HepG2 (cell line): Measurements from ENCODE around the gene PCBP1. TPM values are rescaled to one million over a fixed set of nuclear protein-coding genes. Genes with fewer than 3 reads are reported as not detected.
A peak's percentile ranks its signal among the peaks of the same experiment; 100 is the strongest.

ENCODE experiments used
- BRCA1 ChIP-seq: sonication (generic); formaldehyde crosslinking; IDR thresholded peaks from 2 replicates; pipeline ENCODE4 v1.4.0; 2020; ENCODE audit warnings: missing genetic modification reagents
- EZH2 ChIP-seq: conservative IDR thresholded peaks from 2 replicates; pipeline ENCODE4 v1.6.1; 2012; ENCODE audit warnings: mild to moderate bottlenecking, low read depth, low read length, moderate library complexity
- FOXA1 ChIP-seq, 2 experiments: fragments of 450-650 bp in 1 of 2; sonication (generic) in 1 of 2; formaldehyde crosslinking in 1 of 2; IDR thresholded peaks; 2 replicates each; pipeline versions ENCODE4 v1.4.0 to v1.6.1; 2016 to 2020; ENCODE audit warnings: missing genetic modification reagents in 1 of 2
- GMEB2 ChIP-seq: IDR thresholded peaks from 2 replicates; pipeline ENCODE4 v1.6.1; 2016; ENCODE audit warnings: missing biosample characterization, missing genetic modification reagents, low read depth
- SPEN ChIP-seq: sonication (generic); formaldehyde crosslinking; IDR thresholded peaks from 2 replicates; pipeline ENCODE4 v1.5.1; 2020; ENCODE audit warnings: low read depth, mild to moderate bottlenecking, missing genetic modification reagents
- TCF7 ChIP-seq: sonication (generic); IDR thresholded peaks from 2 replicates; pipeline ENCODE4 v1.6.1; 2016; ENCODE audit warnings: antibody characterized with exemption, low read depth
- TFE3 ChIP-seq: IDR thresholded peaks from 2 replicates; pipeline ENCODE4 v1.6.1; 2016
- THRA ChIP-seq: sonication (generic); formaldehyde crosslinking; IDR thresholded peaks from 2 replicates; pipeline ENCODE4 v1.4.0; 2020; ENCODE audit warnings: missing genetic modification reagents, borderline replicate concordance
- ZBTB1 ChIP-seq: sonication (generic); formaldehyde crosslinking; IDR thresholded peaks from 2 replicates; pipeline ENCODE4 v1.4.0; 2020; ENCODE audit warnings: missing genetic modification reagents, borderline replicate concordance
- ZNF12 ChIP-seq: sonication (generic); formaldehyde crosslinking; IDR thresholded peaks from 2 replicates; pipeline ENCODE4 v1.5.0; 2020; ENCODE audit warnings: missing genetic modification reagents
- ZNF260 ChIP-seq: sonication (generic); formaldehyde crosslinking; IDR thresholded peaks from 2 replicates; pipeline ENCODE4 v1.4.0; 2020; ENCODE audit warnings: missing genetic modification reagents, low read depth, mild to moderate bottlenecking, borderline replicate concordance
- ZNF3 ChIP-seq: IDR thresholded peaks from 2 replicates; pipeline ENCODE4 v1.7.0; 2017; ENCODE audit warnings: inconsistent platforms
- ZNF354B ChIP-seq: sonication (generic); formaldehyde crosslinking; IDR thresholded peaks from 2 replicates; pipeline ENCODE4 v1.8.0; 2022; ENCODE audit warnings: mild to moderate bottlenecking, missing genetic modification reagents
- ZNF589 ChIP-seq: sonication (generic); formaldehyde crosslinking; conservative IDR thresholded peaks from 2 replicates; pipeline ENCODE4 v1.8.0; 2022; ENCODE audit warnings: mild to moderate bottlenecking, moderate library complexity, missing genetic modification reagents
- ZSCAN30 ChIP-seq: sonication (generic); formaldehyde crosslinking; IDR thresholded peaks from 2 replicates; pipeline ENCODE4 v1.5.0; 2020; ENCODE audit warnings: mild to moderate bottlenecking, missing genetic modification reagents
- polyA plus RNA-seq, 8 experiments: library from polyadenylated mRNA; depleted of rRNA in 3 of 8; stranded (reverse) in 7 of 8; unstranded in 1 of 8; fragments of >200 nt; fragmentation: Illumina TruSeq in 4 of 8; extraction: Trizol in 4 of 8; gene quantifications; 2 replicates each; pipeline versions ENCODE4 v1.2.1 to v1.2.3, GENCODE V29; 2011 to 2016; ENCODE audit warnings: low read depth in 4 of 8, missing spikeins in 1 of 8, mixed read lengths in 1 of 8; ENCODE audit not compliant: insufficient read depth in 1 of 8
- total RNA-seq, 5 experiments: library from RNA; depleted of rRNA; stranded (reverse); fragments of >200 nt; fragmentation: Illumina TruSeq; extraction: Trizol; gene quantifications; 2 replicates each; pipeline ENCODE4 v1.2.3, GENCODE V29; 2016; ENCODE audit warnings: low read depth in 1 of 5
- TF ChIP-seq, protein P1 (sequence below): sonication (generic); formaldehyde crosslinking; IDR thresholded peaks from 2 replicates; pipeline ENCODE4 v1.8.1; 2023; ENCODE audit warnings: missing genetic modification reagents, mild to moderate bottlenecking, borderline replicate concordance
- TF ChIP-seq, protein P2 (sequence below): sonication (generic); formaldehyde crosslinking; IDR thresholded peaks from 2 replicates; pipeline ENCODE4 v1.9.0; 2021; ENCODE audit warnings: missing genetic modification reagents, borderline replicate concordance
- TF ChIP-seq, protein P3 (sequence below): sonication (generic); formaldehyde crosslinking; IDR thresholded peaks from 2 replicates; pipeline ENCODE4 v1.5.0; 2020; ENCODE audit warnings: mild to moderate bottlenecking, missing genetic modification reagents

PCBP1 gene
- total and polyA plus RNA-seq, 2 of the 13 experiments (the other 11 are each of a cell fraction or from before 2014, with no cell fraction given): 32.0 to 137 TPM

DNA sequence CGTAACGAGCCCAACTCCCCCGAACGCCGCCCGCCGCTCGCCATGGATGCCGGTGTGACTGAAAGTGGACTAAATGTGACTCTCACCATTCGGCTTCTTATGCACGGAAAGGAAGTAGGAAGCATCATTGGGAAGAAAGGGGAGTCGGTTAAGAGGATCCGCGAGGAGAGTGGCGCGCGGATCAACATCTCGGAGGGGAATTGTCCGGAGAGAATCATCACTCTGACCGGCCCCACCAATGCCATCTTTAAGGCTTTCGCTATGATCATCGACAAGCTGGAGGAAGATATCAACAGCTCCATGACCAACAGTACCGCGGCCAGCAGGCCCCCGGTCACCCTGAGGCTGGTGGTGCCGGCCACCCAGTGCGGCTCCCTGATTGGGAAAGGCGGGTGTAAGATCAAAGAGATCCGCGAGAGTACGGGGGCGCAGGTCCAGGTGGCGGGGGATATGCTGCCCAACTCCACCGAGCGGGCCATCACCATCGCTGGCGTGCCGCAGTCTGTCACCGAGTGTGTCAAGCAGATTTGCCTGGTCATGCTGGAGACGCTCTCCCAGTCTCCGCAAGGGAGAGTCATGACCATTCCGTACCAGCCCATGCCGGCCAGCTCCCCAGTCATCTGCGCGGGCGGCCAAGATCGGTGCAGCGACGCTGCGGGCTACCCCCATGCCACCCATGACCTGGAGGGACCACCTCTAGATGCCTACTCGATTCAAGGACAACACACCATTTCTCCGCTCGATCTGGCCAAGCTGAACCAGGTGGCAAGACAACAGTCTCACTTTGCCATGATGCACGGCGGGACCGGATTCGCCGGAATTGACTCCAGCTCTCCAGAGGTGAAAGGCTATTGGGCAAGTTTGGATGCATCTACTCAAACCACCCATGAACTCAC lies 673 bp downstream of the PCBP1 start (continued):
- TF ChIP-seq, protein P1, sequence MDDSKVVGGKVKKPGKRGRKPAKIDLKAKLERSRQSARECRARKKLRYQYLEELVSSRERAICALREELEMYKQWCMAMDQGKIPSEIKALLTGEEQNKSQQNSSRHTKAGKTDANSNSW: no peak
- TF ChIP-seq TFE3 (CRISPR knock-in tag) (no peak), THRA (no peak), EZH2 (no peak), FOXA1 (IDR thresholded peaks at IDR 0.05) (no peak), FOXA1 (CRISPR knock-in tag; IDR thresholded peaks at IDR 0.05) (0 out of 2 replicates have a peak, but pooled peaks have one; percentile 18), ZSCAN30 (CRISPR knock-in tag) (no peak), BRCA1 (CRISPR knock-in tag) (peak; percentile 81; the same call in 1 of the 2 replicates), ZNF3 (CRISPR knock-in tag) (no peak), ZNF589 (CRISPR knock-in tag) (0 out of 2 replicates have a peak, but pooled peaks have one; percentile 84), SPEN (CRISPR knock-in tag) (peak; percentile 78; the same call in 1 of the 2 replicates), ZBTB1 (no peak), ZNF12 (CRISPR knock-in tag) (no peak), ZNF260 (CRISPR knock-in tag) (no peak), GMEB2 (no peak), ZNF354B (CRISPR knock-in tag) (no peak), TCF7 (peak; percentile 84)
- TF ChIP-seq, protein P2, sequence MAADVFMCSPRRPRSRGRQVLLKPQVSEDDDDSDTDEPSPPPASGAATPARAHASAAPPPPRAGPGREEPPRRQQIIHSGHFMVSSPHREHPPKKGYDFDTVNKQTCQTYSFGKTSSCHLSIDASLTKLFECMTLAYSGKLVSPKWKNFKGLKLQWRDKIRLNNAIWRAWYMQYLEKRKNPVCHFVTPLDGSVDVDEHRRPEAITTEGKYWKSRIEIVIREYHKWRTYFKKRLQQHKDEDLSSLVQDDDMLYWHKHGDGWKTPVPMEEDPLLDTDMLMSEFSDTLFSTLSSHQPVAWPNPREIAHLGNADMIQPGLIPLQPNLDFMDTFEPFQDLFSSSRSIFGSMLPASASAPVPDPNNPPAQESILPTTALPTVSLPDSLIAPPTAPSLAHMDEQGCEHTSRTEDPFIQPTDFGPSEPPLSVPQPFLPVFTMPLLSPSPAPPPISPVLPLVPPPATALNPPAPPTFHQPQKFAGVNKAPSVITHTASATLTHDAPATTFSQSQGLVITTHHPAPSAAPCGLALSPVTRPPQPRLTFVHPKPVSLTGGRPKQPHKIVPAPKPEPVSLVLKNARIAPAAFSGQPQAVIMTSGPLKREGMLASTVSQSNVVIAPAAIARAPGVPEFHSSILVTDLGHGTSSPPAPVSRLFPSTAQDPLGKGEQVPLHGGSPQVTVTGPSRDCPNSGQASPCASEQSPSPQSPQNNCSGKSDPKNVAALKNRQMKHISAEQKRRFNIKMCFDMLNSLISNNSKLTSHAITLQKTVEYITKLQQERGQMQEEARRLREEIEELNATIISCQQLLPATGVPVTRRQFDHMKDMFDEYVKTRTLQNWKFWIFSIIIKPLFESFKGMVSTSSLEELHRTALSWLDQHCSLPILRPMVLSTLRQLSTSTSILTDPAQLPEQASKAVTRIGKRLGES (CRISPR knock-in tag): no peak
- TF ChIP-seq, protein P3, sequence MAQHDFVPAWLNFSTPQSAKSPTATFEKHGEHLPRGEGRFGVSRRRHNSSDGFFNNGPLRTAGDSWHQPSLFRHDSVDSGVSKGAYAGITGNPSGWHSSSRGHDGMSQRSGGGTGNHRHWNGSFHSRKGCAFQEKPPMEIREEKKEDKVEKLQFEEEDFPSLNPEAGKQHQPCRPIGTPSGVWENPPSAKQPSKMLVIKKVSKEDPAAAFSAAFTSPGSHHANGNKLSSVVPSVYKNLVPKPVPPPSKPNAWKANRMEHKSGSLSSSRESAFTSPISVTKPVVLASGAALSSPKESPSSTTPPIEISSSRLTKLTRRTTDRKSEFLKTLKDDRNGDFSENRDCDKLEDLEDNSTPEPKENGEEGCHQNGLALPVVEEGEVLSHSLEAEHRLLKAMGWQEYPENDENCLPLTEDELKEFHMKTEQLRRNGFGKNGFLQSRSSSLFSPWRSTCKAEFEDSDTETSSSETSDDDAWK (CRISPR knock-in tag): no peak
